Effector CD8-positive, alpha-beta T cell (primary cell): Measurements from ENCODE around the gene ATP1B2.

Experiments used
- DNase-seq: peaks from one replicate; lab custom pipeline; 2025; lab: John Stamatoyannopoulos, UW

Gene ATP1B2

GRCh38 chr17:7685533-7686221, 35.0 kb downstream of the ATP1B2 start:
- DNase-seq, result peak; percentile 77

- peak; percentile 72 for DNase-seq
These were observed 35.7 kb downstream of the ATP1B2 start for GRCh38 chr17:7686222-7687071.

- DNase-seq, result peak; percentile 81
These were observed 36.6 kb downstream of the ATP1B2 start, which contains the start of gene TP53 for GRCh38 chr17:7687072-7687907. Gene TP53, minus strand, starts transcription at chr17:7687490. Its CDS starts 10,896 bp downstream, at chr17:7676594.

GRCh38 chr17:7687908-7688807, 37.4 kb downstream of the ATP1B2 start, which contains the start of gene WRAP53:
Gene WRAP53, plus strand, starts transcription at chr17:7688477. Its CDS starts 172 bp downstream, at chr17:7688649.
- peak; percentile 94 for DNase-seq

- no peak for DNase-seq
These were observed 38.1 kb downstream of the ATP1B2 start for GRCh38 chr17:7688808-7689316.

GRCh38 chr17:7695586-7695985, 44.9 kb downstream of the ATP1B2 start:
- DNase-seq, result no peak

- no peak for DNase-seq
These were observed 47.3 kb downstream of the ATP1B2 start for GRCh38 chr17:7697828-7698588.

- no peak for DNase-seq
These were observed 49.8 kb downstream of the ATP1B2 start for GRCh38 chr17:7700510-7700909.

- DNase-seq, result no peak
These were observed 51.0 kb downstream of the ATP1B2 start for GRCh38 chr17:7701681-7702080.

GRCh38 chr17:7702776-7703175, 52.0 kb downstream of the ATP1B2 start:
- DNase-seq, result no peak

- no peak for DNase-seq
These were observed 53.1 kb downstream of the ATP1B2 start for GRCh38 chr17:7703584-7704479.

- DNase-seq, result no peak
These were observed 54.0 kb downstream of the ATP1B2 start, which contains the start of gene EFNB3 for GRCh38 chr17:7704601-7705268. Gene EFNB3, plus strand, starts transcription at chr17:7705202. Its CDS starts 397 bp downstream, at chr17:7705599.

- DNase-seq, result no peak
These were observed 54.8 kb downstream of the ATP1B2 start for GRCh38 chr17:7705269-7706255.

- no peak for DNase-seq
These were observed 56.1 kb downstream of the ATP1B2 start for GRCh38 chr17:7706631-7707354.
